ENCODE measurements around the gene CNTN4. TPM values are rescaled to one million over a fixed set of nuclear protein-coding genes. Genes with fewer than 3 reads are reported as not detected.

The CNTN4 gene
- total RNA-seq, 1 experiment from 2014 or later, result 0.12 TPM

DNA sequence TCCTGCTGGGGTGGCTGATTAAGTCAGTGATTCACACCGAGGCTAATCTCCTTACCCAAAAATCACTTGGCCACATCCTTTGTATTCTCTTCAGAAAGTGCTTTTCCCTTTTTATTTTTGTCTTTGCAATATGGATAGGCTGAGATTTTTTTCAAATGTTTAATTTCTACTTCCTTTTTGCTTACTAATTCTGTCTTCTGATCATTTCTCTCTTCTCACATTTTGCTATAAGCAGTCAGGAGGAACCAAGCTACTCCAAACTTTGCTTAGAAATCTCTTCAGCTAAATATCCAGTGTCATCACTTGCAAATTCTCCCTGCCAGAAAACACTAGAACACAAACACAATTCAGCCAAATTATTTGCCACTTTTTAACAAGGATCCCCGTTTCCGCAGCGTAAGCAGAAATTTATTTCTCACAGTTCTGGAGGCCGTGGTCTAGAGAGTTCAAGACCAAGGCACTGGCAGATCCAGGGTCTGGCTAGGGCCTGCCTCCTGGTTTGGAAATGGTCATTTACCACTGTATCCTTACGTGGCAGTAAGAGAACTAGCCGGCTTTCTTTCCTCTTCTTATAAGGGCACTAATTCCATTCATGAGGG, 906.6 kb downstream of the CNTN4 start:
- Mint-ChIP-seq H3K9me3 (ENCODE audit: unreplicated experiment) (no peaks in the 10 kb centered on the region), H3K27me3 (ENCODE audit: insufficient read depth, unreplicated experiment) (peaks cover 83% of the 10 kb centered on the region), H3K4me3 (ENCODE audit: unreplicated experiment) (no peak overlapping the region), H3K36me3 (ENCODE audit: insufficient read depth, unreplicated experiment) (peaks cover 4% of the 10 kb centered on the region), H3K4me1 (ENCODE audit: insufficient read depth, unreplicated experiment) (no peaks in the 10 kb centered on the region), H3K27ac (ENCODE audit: low read depth, unreplicated experiment) (no peak overlapping the region)
- no TSS peak for BruUV-seq (replicated peaks)
- POLR2A ChIA-PET, result no interaction called here
- TF ChIP-seq, protein P1, sequence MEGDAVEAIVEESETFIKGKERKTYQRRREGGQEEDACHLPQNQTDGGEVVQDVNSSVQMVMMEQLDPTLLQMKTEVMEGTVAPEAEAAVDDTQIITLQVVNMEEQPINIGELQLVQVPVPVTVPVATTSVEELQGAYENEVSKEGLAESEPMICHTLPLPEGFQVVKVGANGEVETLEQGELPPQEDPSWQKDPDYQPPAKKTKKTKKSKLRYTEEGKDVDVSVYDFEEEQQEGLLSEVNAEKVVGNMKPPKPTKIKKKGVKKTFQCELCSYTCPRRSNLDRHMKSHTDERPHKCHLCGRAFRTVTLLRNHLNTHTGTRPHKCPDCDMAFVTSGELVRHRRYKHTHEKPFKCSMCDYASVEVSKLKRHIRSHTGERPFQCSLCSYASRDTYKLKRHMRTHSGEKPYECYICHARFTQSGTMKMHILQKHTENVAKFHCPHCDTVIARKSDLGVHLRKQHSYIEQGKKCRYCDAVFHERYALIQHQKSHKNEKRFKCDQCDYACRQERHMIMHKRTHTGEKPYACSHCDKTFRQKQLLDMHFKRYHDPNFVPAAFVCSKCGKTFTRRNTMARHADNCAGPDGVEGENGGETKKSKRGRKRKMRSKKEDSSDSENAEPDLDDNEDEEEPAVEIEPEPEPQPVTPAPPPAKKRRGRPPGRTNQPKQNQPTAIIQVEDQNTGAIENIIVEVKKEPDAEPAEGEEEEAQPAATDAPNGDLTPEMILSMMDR (IDR thresholded peaks at IDR 0.05; ENCODE audit: unreplicated experiment), result no peak
- no peak for DNase-seq (ENCODE audit: unreplicated experiment)
- CTCF ChIA-PET, result interaction anchor here (0.5 to 1.5 kb wide), 3 partner anchors 10 to 1389 kb away, joined by 3 to 6 read pairs (median 6); no protein-coding TSS in a partner anchor
- intact Hi-C loops (cut with micrococcal nuclease), result no loop called here

DNA sequence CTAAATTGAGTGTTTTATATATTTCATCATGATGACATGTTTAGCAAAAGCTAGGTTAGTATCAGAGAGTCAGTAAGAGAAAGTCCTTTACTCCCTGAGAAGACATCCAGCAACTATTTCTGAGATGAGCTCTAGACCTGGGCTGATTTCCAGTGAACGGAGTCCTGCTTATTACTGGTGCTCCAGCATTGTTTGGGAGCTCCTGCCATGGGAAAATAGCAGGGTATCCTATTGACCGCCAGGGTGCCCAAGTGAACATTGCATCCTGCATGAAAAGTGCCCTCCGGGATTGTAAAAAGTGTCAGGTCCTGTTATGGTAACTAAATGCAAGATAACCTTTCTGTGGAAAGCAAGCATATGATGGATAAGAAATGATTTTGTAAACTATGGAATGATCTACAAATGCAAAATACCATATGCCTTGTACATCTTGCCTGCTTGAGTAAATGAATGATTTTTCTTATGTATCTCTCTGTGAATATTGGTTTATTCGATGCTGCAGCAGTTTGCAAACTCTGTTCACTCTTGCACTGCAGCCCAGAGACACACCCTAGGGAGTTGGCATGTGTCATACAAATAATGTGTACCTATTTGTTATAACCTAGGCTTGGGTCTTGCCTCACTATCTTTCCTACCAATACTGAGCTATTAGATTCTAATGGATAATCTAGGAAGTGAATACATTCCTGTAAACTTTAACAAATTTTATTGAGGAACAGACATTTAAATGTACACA, 914.8 kb downstream of the CNTN4 start:
- Mint-ChIP-seq H3K4me1 (ENCODE audit: insufficient read depth, unreplicated experiment) (no peaks in the 10 kb centered on the region), H3K27me3 (ENCODE audit: insufficient read depth, unreplicated experiment) (peaks cover 91% of the 10 kb centered on the region), H3K27ac (ENCODE audit: low read depth, unreplicated experiment) (no peak overlapping the region), H3K36me3 (ENCODE audit: insufficient read depth, unreplicated experiment) (no peaks in the 10 kb centered on the region), H3K9me3 (ENCODE audit: unreplicated experiment) (no peaks in the 10 kb centered on the region), H3K4me3 (ENCODE audit: unreplicated experiment) (no peak overlapping the region)
- intact Hi-C loops (cut with micrococcal nuclease), result loop anchor here (2.0 kb wide), 1 partner anchor 1927 kb away; no protein-coding TSS in a partner anchor
- no peak for DNase-seq (ENCODE audit: unreplicated experiment)
- CTCF ChIA-PET, result interaction anchor here (0.6 kb wide), 1 partner anchor 887 kb away, joined by 4 read pairs; no protein-coding TSS in a partner anchor
- TF ChIP-seq, protein P1 (IDR thresholded peaks at IDR 0.05; ENCODE audit: unreplicated experiment), result no peak
- POLR2A ChIA-PET, result no interaction called here
- BruUV-seq (replicated peaks), result no TSS peak

DNA sequence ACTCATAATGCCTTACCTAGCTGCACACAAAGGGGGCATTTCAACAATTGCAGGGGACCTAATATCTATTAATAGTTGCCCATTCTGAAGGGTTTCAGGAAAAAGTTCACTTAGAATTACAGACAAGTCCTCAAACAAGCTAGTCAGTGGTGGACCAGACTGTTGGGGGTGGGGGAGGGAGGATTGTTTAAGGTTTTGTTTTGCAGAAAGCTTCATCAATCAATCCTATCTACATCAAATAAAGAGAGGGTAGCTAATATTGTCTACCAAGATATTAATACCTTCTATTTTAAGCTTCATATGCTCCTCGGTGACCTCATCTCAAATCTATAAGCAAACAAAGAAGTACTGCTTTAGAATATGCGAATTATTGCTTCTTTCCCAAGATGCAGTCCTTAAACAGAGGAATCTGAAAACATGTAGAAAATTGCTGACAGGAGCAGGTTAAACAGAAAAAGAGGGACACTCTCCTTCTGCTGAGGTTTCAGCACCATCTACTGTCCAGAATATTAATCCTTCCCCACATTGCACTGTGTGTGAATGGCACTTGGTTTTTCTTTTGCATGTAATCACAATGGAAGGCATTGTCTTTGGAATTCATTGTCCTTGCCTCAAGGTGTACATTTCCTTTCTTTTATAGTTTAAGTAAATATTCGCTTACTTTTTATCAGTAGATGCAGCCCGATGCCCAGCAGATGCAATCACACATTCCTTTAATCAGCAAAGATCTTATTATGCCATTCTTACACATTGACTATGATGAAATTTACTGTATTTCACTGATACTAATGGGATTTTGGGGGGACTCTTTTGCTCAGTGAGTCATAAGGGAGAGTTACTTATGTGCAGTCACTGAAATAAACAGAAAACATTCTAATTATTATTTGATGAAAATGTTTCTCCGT, 916.8 kb downstream of the CNTN4 start:
- TF ChIP-seq, protein P1 (IDR thresholded peaks at IDR 0.05; ENCODE audit: unreplicated experiment), result peak; percentile 50
- Mint-ChIP-seq H3K27ac (ENCODE audit: low read depth, unreplicated experiment) (no peak overlapping the region), H3K4me1 (ENCODE audit: insufficient read depth, unreplicated experiment) (no peaks in the 10 kb centered on the region), H3K36me3 (ENCODE audit: insufficient read depth, unreplicated experiment) (no peaks in the 10 kb centered on the region), H3K9me3 (ENCODE audit: unreplicated experiment) (no peaks in the 10 kb centered on the region), H3K27me3 (ENCODE audit: insufficient read depth, unreplicated experiment) (peaks cover 100% of the 10 kb centered on the region), H3K4me3 (ENCODE audit: unreplicated experiment) (no peak overlapping the region)
- peak; percentile 53 for DNase-seq (ENCODE audit: unreplicated experiment)
- BruUV-seq (replicated peaks), result no TSS peak
- CTCF ChIA-PET, result interaction anchor here (0.5 to 1.6 kb wide), 12 partner anchors 9 to 1748 kb away, joined by 3 to 6 read pairs (median 4); no protein-coding TSS in a partner anchor
- intact Hi-C loops (cut with micrococcal nuclease), result loop anchor here (1.0 to 5.0 kb wide), 3 partner anchors 33 to 1929 kb away; no protein-coding TSS in a partner anchor
- POLR2A ChIA-PET, result interaction anchor here (0.7 kb wide), 1 partner anchor 1229 kb away, joined by 3 read pairs; no protein-coding TSS in a partner anchor
